Measurements from ENCODE around the gene C11orf65.

Gene C11orf65

GRCh38 chr11:108368134-108368533 lies 99.2 kb downstream of the C11orf65 start:
- Histone ChIP-seq H3K27me3 (ENCODE audit: insufficient read depth, low read depth) (no peaks in the 10 kb centered on the region), H3K4me1 (ENCODE audit: low read depth, poor library complexity, severe bottlenecking) (no peaks in the 10 kb centered on the region), H2AFZ (ENCODE audit: low read depth) (no peak overlapping the region), H3K4me2 (no peak overlapping the region), H4K20me1 (ENCODE audit: insufficient read depth) (no peaks in the 10 kb centered on the region), H3K79me2 (ENCODE audit: insufficient read depth, low read depth) (no peaks in the 10 kb centered on the region), H3K9ac (no peak overlapping the region), H3K36me3 (ENCODE audit: insufficient read depth) (no peaks in the 10 kb centered on the region), H3K4me3 (IDR thresholded peaks at IDR 0.05; ENCODE audit: insufficient read depth, low read depth, low read length) (no peak overlapping the region), H3K27ac (no peak overlapping the region)
- TF ChIP-seq, protein P1, sequence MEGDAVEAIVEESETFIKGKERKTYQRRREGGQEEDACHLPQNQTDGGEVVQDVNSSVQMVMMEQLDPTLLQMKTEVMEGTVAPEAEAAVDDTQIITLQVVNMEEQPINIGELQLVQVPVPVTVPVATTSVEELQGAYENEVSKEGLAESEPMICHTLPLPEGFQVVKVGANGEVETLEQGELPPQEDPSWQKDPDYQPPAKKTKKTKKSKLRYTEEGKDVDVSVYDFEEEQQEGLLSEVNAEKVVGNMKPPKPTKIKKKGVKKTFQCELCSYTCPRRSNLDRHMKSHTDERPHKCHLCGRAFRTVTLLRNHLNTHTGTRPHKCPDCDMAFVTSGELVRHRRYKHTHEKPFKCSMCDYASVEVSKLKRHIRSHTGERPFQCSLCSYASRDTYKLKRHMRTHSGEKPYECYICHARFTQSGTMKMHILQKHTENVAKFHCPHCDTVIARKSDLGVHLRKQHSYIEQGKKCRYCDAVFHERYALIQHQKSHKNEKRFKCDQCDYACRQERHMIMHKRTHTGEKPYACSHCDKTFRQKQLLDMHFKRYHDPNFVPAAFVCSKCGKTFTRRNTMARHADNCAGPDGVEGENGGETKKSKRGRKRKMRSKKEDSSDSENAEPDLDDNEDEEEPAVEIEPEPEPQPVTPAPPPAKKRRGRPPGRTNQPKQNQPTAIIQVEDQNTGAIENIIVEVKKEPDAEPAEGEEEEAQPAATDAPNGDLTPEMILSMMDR (conservative IDR thresholded peaks at IDR 0.05; ENCODE audit: low read depth, low read length), result no peak

DNA sequence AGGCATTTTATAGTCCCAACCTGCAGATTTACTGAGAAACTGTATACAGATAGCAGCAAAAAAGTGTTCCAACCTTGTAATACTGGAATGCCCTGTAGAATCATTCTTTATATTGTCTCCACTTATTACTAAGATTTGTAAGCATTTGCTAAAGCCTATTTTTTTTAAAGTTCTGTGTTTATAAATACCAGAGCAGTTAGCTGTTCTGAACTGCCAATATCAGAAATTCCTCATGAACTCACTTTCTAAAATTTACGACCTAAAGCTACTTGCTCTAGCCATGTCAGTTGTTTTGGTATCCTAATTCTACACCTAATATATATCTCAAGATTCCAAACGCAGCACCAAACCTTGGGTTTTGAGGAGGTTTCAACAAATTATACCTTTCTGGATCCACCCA lies 103.2 kb downstream of the C11orf65 start:
- Histone ChIP-seq H3K9ac (no peak overlapping the region), H3K79me2 (ENCODE audit: insufficient read depth, low read depth) (no peaks in the 10 kb centered on the region), H4K20me1 (ENCODE audit: insufficient read depth) (no peaks in the 10 kb centered on the region), H3K4me1 (ENCODE audit: low read depth, poor library complexity, severe bottlenecking) (no peaks in the 10 kb centered on the region), H3K4me2 (no peak overlapping the region), H3K27ac (no peak overlapping the region), H2AFZ (ENCODE audit: low read depth) (no peak overlapping the region), H3K4me3 (IDR thresholded peaks at IDR 0.05; ENCODE audit: insufficient read depth, low read depth, low read length) (no peak overlapping the region), H3K36me3 (ENCODE audit: insufficient read depth) (no peaks in the 10 kb centered on the region), H3K27me3 (ENCODE audit: insufficient read depth, low read depth) (no peaks in the 10 kb centered on the region)
- TF ChIP-seq, protein P1 (conservative IDR thresholded peaks at IDR 0.05; ENCODE audit: low read depth, low read length), result no peak

GRCh38 chr11:108351468-108351867 lies 115.9 kb downstream of the C11orf65 start:
- Histone ChIP-seq H3K36me3 (ENCODE audit: insufficient read depth) (no peaks in the 10 kb centered on the region), H3K4me2 (no peak overlapping the region), H3K9ac (no peak overlapping the region), H3K27me3 (ENCODE audit: insufficient read depth, low read depth) (no peaks in the 10 kb centered on the region), H3K4me3 (IDR thresholded peaks at IDR 0.05; ENCODE audit: insufficient read depth, low read depth, low read length) (no peak overlapping the region), H3K27ac (no peak overlapping the region), H2AFZ (ENCODE audit: low read depth) (no peak overlapping the region), H3K79me2 (ENCODE audit: insufficient read depth, low read depth) (no peaks in the 10 kb centered on the region), H4K20me1 (ENCODE audit: insufficient read depth) (no peaks in the 10 kb centered on the region), H3K4me1 (ENCODE audit: low read depth, poor library complexity, severe bottlenecking) (no peaks in the 10 kb centered on the region)
- TF ChIP-seq, protein P1 (conservative IDR thresholded peaks at IDR 0.05; ENCODE audit: low read depth, low read length), result no peak

GRCh38 chr11:108346451-108346850 lies 120.9 kb downstream of the C11orf65 start:
- Histone ChIP-seq H3K9ac (no peak overlapping the region), H3K79me2 (ENCODE audit: insufficient read depth, low read depth) (no peaks in the 10 kb centered on the region), H3K36me3 (ENCODE audit: insufficient read depth) (no peaks in the 10 kb centered on the region), H3K27ac (no peak overlapping the region), H3K27me3 (ENCODE audit: insufficient read depth, low read depth) (no peaks in the 10 kb centered on the region), H3K4me3 (IDR thresholded peaks at IDR 0.05; ENCODE audit: insufficient read depth, low read depth, low read length) (no peak overlapping the region), H4K20me1 (ENCODE audit: insufficient read depth) (no peaks in the 10 kb centered on the region), H3K4me1 (ENCODE audit: low read depth, poor library complexity, severe bottlenecking) (no peaks in the 10 kb centered on the region), H3K4me2 (no peak overlapping the region), H2AFZ (ENCODE audit: low read depth) (no peak overlapping the region)
- TF ChIP-seq, protein P1 (conservative IDR thresholded peaks at IDR 0.05; ENCODE audit: low read depth, low read length), result no peak

Data from KMS-11 (cell line).